ENCODE measurements around the gene ZNF473. TPM values are rescaled to one million over a fixed set of nuclear protein-coding genes. Genes with fewer than 3 reads are reported as not detected.
A peak's percentile ranks its signal among the peaks of the same experiment; 100 is the strongest.

Gene ZNF473
- total RNA-seq, 1 donor from 2014 or later: 3.6 TPM

DNA sequence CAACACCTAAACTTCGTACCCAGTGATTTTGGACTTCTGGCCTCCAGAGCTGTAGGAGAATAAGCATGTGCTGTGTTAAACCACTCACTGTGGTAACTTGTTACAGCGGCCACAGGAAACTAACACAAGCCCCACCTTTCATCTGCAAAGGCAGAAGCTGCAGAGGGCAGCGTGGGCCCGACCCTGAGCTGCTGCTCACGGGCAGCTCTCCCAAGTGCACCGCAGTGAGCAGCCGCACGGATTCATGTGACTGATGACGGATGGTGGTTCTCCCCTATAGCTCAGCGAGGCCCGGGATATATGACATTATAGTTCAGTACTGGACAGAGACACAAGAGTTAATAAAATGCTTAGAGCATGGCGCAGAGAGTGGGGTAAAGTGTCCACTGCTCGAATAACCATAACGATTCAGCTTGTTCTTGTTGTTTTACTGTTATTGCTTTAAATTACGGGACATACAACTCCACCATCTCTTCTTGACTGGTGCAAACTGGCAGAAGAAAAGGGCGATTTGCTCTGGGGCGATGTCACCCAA lies 22.5 kb upstream of the ZNF473 start:
- DNase-seq (ENCODE audit: low read depth in 2 of 2): no peak

DNA sequence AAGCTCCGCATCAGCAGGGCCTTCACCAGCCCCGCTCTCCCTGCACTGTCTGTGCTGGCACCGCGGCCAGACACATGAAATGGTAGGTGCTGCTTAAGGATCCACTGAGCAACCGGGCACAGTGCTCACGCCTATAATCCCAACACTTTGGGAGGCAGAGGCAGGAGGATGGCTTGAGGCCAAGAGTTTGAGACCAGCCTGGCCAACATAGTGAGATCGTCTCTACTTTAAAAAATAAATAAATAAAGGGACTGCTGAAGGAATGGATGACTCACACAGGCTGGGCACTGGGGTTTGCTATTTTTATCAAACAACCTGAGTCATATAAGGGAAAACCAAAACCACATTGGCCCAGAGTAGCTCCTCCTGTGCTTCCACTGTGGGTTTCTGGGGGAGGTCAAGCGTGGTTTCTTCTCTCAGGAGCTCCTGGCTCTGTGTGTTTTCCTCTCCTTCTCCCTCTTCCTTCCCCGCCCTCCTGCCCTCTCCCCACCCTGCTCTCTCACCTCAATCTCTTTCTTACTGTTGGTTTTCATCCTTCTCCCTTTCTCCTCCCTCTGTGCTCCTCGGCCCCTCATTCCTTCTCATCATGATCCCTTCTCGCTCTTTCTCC lies 21.9 kb upstream of the ZNF473 start:
- peak in 1 of 2 donors; percentile 80 for DNase-seq (ENCODE audit: low read depth in 2 of 2)

GRCh38 chr19:50005428-50005827 lies 20.4 kb upstream of the ZNF473 start:
- no peak for DNase-seq (ENCODE audit: low read depth in 2 of 2)

GRCh38 chr19:50007170-50007569 lies 18.6 kb upstream of the ZNF473 start:
- DNase-seq (ENCODE audit: low read depth in 2 of 2): no peak

DNA sequence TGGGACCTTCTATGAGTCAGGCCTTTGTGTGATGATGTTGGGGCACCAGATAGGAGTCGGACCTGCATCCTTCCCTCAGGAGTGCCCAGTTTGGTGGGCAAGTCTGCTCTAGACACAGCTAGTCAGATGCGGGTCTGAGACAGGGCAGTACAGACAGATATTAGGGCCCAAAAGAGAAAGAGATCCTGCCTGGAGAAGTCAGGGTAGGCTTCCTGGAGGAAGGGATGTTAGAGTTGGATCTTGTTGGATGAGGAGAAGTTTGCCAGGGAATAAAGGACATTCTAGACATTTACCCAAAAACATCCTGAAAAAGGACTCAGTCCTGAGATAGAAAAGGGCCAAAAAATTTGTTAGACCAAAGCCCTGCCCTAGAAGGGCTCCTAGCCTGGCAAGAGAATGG lies 17.9 kb upstream of the ZNF473 start:
- no peak for DNase-seq (ENCODE audit: low read depth in 2 of 2)

DNA sequence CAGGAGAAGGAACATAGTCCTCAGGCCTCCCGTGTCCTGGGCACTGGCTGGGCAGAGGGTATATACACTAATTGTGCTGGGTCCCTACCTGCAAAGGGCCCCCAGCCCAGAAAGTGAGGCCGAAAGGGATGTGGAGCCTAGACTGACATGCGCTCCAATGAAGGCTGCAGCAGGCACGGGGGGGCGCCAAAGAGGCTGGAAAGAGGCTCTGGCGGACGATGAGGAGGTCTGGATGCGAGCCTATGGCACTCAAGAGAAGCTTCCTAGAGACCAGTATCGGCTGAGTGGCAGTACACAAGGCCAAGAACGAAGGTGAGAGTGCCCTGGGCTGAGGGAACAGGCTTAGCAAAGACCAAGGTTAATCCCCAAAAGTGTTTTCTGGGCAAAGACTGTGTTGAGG lies 17.3 kb upstream of the ZNF473 start:
- DNase-seq (ENCODE audit: low read depth in 2 of 2): peak in 1 of 2 donors; percentile 16

DNA sequence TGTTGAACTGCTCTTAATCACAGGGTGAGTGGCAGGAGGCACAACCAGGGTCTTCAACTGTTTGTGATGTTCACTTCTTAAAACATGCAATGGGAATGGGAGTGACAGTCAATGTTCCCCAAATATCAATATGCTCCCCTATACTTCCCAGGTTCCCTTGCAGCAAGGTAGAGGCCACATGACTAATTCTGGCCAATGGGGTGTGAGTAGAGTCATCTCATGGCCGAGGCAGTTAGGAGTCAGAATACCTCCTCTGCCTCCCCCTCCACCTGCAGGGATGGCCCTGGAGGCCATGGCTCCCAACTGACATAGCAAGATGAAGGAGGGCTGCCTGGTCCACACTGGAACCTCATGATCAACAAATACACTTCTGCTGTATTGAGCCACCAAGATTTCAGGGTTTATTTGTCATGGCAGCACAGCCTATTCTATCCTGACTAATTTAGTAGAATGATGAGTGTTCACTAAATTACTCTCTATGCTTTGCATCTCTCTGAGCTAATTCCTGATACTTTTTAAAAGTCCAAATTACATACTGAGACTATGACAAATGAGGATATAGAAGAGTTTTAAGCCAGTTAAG lies 9.5 kb upstream of the ZNF473 start:
- no peak for DNase-seq (ENCODE audit: low read depth in 2 of 2)

DNA sequence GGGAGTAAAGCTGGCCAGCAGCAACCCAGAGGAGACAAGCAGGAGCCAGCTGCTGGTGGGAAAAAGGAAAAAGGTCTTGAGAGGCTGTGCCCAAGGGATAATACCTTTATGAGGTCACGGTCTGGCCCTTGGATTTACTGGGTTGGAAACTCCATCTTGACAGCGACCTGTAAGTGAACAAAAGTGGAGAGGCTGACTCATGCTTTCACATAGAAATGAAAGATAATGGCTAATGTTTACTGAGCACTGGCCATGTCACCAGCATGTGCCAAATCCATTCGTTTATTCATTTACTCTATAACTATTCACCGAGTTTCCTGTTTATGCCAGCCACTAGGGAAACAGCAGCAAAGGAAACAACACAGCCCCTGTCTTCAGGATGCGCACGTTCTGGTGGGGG lies 5.3 kb upstream of the ZNF473 start:
- DNase-seq (ENCODE audit: low read depth in 2 of 2): peak in 1 of 2 donors; percentile 33

GRCh38 chr19:50022823-50023222 lies 3.0 kb upstream of the ZNF473 start:
- no peak for DNase-seq (ENCODE audit: low read depth in 2 of 2)

DNA sequence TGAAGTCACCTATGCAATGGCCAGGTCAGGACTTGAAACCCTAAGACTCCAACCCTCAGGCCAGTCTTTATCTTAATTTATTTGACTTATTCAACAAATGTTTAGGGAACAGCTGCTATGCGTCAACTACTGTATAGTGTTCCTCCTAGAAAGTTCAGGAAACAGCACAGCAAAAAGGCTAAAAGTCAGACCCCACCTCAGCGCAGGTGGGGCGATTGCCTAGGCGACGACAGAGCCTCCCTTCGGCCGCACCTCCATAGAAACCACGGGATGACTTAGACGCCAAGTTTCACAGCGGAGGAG lies 1.1 kb upstream of the ZNF473 start:
- DNase-seq (ENCODE audit: low read depth in 2 of 2): peak in 1 of 2 donors; percentile 38

- peak; percentile 100 for DNase-seq (ENCODE audit: low read depth in 2 of 2)
Observed at GRCh38 chr19:50025022-50025793, 597 bp upstream of the ZNF473 start, which contains the start of gene VRK3. VRK3 (minus strand) TSS chr19:50025372; CDS start chr19:50016162, 9,210 bp downstream.

GRCh38 chr19:50026550-50026906 lies 723 bp downstream of the ZNF473 start:
- no peak for DNase-seq (ENCODE audit: low read depth in 2 of 2)

DNA sequence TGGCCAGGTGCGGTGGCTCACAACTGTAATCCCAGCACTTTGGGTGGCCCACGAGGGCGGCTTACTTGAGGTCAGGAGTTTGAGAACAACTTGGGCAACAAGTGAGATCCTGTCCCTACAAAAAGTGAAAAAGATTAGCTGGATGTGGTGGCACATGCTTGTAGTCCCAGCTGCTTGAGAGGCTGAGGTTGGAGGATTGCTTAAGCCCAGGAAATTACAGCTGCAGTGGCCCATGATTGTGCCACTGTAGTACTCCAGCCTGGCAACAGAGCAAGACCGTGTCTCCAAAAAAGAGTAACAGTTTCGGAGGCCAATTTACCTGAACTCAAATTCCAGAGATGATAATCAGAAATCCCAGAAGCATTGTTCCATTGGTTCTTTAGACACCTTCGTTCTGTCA lies 4.4 kb downstream of the ZNF473 start:
- DNase-seq (ENCODE audit: low read depth in 2 of 2): no peak

GRCh38 chr19:50030937-50031336 lies 5.1 kb downstream of the ZNF473 start:
- DNase-seq (ENCODE audit: low read depth in 2 of 2): no peak

DNA sequence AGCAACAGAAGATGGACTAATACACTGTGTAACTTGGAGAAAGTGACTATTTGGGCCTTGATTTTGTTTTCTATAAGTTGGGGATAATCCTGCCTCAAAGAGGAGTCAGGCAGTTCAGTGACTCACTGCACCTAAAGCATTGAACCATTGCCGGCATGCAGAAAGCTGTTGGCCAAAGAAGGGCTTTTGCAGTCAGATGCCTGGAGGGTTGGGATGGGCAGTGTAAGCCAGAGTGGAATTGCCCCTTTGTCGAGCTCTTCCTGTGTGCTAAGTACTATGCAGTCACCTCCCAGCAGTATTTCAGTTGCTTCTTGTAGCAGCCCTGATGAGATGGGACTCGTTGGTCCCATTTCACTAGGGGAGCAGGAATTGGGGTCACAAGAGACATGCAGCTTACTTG lies 11.1 kb downstream of the ZNF473 start:
- DNase-seq (ENCODE audit: low read depth in 2 of 2): no peak

- no peak for DNase-seq (ENCODE audit: low read depth in 2 of 2)
Observed at GRCh38 chr19:50039968-50040367, 14.2 kb downstream of the ZNF473 start.

DNA sequence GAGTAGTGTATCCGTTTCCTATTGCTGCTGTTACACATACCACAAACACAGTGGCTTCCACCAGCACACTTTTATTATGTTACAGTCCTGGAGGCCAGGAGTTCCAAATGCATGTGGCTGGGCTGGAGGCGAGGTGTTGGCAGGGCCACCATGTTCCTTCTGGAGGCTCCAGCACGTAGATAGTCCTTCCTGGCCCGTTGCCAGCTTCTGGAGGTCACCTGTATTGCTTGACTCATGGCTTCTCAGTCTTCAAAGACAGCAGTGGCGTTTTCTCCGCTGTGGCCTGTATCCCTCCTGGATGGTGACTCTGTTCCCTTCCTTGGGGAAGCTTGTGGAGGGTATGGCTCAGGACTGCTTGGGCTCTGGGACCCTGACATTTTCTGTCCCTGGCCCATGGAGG lies 15.2 kb downstream of the ZNF473 start:
- DNase-seq (ENCODE audit: low read depth in 2 of 2): no peak

GRCh38 chr19:50042363-50043024 lies 16.7 kb downstream of the ZNF473 start:
- no peak for DNase-seq (ENCODE audit: low read depth in 2 of 2)

DNA sequence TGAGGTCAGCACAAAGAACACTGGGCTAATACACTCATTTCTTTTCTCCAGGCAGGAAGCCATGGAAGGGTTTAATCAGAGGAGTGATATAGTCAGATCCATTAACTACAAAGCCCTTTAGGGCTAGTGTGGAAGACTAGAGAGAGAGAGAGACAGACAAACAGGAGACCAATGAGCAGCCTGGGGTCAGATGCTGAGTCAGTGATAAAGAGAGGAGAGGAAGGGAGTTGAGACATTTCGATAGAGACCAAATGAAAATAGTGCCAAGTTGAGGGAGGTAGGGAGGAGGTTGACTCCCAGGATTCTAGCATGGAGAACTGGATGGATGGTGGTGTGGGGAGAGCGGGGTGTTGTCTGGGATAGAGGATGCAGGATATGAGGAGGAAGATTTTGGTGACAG lies 18.2 kb downstream of the ZNF473 start:
- DNase-seq (ENCODE audit: low read depth in 2 of 2): no peak

DNA sequence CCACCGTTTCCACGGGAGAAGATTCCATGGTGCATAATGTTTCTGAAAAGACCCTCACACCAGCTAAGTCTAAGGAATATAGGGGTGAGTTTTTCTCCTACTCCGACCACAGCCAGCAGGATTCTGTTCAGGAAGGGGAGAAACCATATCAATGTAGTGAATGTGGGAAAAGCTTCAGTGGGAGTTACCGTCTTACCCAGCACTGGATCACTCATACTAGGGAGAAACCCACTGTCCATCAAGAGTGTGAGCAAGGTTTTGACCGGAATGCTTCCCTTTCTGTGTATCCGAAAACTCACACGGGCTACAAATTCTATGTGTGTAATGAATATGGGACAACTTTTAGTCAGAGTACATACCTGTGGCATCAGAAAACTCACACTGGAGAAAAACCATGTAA lies 19.1 kb downstream of the ZNF473 start:
- no peak for DNase-seq (ENCODE audit: low read depth in 2 of 2)

- DNase-seq (ENCODE audit: low read depth in 2 of 2): no peak
Observed at GRCh38 chr19:50046649-50047503, 21.1 kb downstream of the ZNF473 start.

Measured in dermis microvascular lymphatic vessel endothelial cell (primary cell).